ENCODE data around the gene TNFRSF17.
"Not testable (repeated sequence)": the region's sequence is repeated elsewhere in the genome, so short reads cannot be mapped to it uniquely, and the experiment has no call there.

The TNFRSF17 gene

GRCh38 chr16:11964761-11965551 lies at the start of gene TNFRSF17:
TSS of gene TNFRSF17 (plus strand) at chr16:11965210. CDS start at chr16:11965325, 115 bp downstream.
- TF ChIP-seq ZFX (IDR thresholded peaks at IDR 0.05) (no peak), CTCF (conservative IDR thresholded peaks at IDR 0.05) (no peak)
- H3K27ac ChIP-seq: no peak within 1 kb of the TSS

GRCh38 chr16:11915644-11916523 lies 49.1 kb upstream of the TNFRSF17 start, which contains the start of gene GSPT1:
TSS of gene GSPT1 (minus strand) at chr16:11915956. CDS start at chr16:11915720, 236 bp downstream.
- no peak; the same call in 1 of the 2 replicates for TF ChIP-seq CTCF (conservative IDR thresholded peaks at IDR 0.05)
- no peak for TF ChIP-seq ZFX (IDR thresholded peaks at IDR 0.05)
- H3K27ac ChIP-seq: peak within 1 kb of the TSS; percentile 93

- peak overlapping the region; percentile 93 for H3K27ac ChIP-seq
- TF ChIP-seq CTCF (conservative IDR thresholded peaks at IDR 0.05): no peak
- TF ChIP-seq ZFX (IDR thresholded peaks at IDR 0.05): no peak
Observed at GRCh38 chr16:11916524-11917285, 48.3 kb upstream of the TNFRSF17 start.

GRCh38 chr16:11924046-11924445 lies 41.0 kb upstream of the TNFRSF17 start:
- H3K27ac ChIP-seq: not testable (repeated sequence)

GRCh38 chr16:11927350-11927749 lies 37.7 kb upstream of the TNFRSF17 start:
- H3K27ac ChIP-seq: not testable (repeated sequence)

GRCh38 chr16:11941945-11942344 lies 23.1 kb upstream of the TNFRSF17 start, which contains the start of gene NPIPB2:
TSS of gene NPIPB2 (minus strand) at chr16:11942045. CDS start at chr16:11942045, 0 bp downstream.
- H3K27ac ChIP-seq: not testable (repeated sequence)

- H3K27ac ChIP-seq: no peak overlapping the region
- no peak for TF ChIP-seq CTCF (conservative IDR thresholded peaks at IDR 0.05)
- no peak for TF ChIP-seq ZFX (IDR thresholded peaks at IDR 0.05)
Observed at GRCh38 chr16:11946433-11946832, 18.6 kb upstream of the TNFRSF17 start.

GRCh38 chr16:11948819-11949218 lies 16.2 kb upstream of the TNFRSF17 start:
- H3K27ac ChIP-seq: no peak overlapping the region
- TF ChIP-seq CTCF (conservative IDR thresholded peaks at IDR 0.05) (no peak), ZFX (IDR thresholded peaks at IDR 0.05) (no peak)
